C4-2B (cell line): Measurements from ENCODE around the gene PCYT1A.

Experiments used
- ZFX ChIP-seq: fragments of 450-650 bp; IDR thresholded peaks from 2 replicates; pipeline ENCODE4 v1.6.1; 2017
- TF ChIP-seq, protein P1 (sequence below): fragments of 450-650 bp; conservative IDR thresholded peaks from 2 replicates; pipeline ENCODE4 v1.5.1; 2017; ENCODE audit warnings: mild to moderate bottlenecking

DNA sequence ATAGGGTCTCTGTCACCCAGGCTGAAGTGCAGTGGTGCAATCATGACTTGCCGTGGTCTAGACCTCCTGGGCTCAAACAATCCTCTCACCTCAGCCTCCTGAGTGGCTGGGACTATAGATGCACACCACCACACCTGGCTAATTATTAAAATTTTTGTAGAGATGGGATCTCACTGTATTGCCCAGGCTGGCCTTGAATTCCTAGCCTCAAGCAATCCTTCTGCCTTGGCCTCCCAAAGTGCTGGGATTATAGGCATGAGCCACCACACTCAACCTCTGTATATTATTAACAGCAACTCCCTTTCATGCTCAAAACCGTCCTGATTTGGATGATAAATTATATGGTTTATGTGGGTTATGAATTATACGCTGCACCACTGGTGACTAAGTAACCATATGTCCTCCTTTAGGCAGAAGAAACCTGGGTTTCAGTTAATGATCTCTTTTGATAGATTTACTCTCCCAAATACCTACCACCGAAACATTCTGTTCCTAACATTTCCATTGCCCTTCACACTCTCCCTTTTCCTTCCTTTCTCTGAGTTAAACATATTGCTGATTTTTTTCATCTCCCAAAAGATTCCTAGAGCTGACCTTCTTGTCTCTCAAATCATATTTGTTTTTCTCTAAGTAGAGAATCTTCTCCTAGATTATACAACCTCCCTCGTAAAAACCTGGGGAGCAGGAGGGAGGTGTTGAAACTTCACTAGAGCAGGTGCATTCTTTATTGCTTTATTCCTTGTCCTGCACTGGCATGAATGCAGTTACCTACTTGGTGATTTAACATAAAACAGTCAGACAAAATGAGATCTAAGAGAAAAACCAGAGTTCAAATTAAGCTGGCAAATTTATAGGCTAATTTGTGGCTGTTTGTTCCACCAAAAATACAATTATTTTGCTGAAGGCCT is 32.9 kb downstream of the PCYT1A start:
- TF ChIP-seq, protein P1, sequence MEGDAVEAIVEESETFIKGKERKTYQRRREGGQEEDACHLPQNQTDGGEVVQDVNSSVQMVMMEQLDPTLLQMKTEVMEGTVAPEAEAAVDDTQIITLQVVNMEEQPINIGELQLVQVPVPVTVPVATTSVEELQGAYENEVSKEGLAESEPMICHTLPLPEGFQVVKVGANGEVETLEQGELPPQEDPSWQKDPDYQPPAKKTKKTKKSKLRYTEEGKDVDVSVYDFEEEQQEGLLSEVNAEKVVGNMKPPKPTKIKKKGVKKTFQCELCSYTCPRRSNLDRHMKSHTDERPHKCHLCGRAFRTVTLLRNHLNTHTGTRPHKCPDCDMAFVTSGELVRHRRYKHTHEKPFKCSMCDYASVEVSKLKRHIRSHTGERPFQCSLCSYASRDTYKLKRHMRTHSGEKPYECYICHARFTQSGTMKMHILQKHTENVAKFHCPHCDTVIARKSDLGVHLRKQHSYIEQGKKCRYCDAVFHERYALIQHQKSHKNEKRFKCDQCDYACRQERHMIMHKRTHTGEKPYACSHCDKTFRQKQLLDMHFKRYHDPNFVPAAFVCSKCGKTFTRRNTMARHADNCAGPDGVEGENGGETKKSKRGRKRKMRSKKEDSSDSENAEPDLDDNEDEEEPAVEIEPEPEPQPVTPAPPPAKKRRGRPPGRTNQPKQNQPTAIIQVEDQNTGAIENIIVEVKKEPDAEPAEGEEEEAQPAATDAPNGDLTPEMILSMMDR = no peak
- TF ChIP-seq ZFX = no peak
